HepG2 (cell line): ENCODE data around the gene CRYBA2. TPM values are rescaled to one million over a fixed set of nuclear protein-coding genes. Genes with fewer than 3 reads are reported as not detected.

Source experiments
- ARNT ChIP-seq: fragments of 450-650 bp; IDR thresholded peaks from 2 replicates; pipeline ENCODE4 v1.6.1; 2017
- CCAR2 ChIP-seq: fragments of 200-400 bp; formaldehyde crosslinking; optimal IDR thresholded peaks from 2 replicates; pipeline ENCODE3; 2018; ENCODE audit warnings: low read depth, mild to moderate bottlenecking, low read length, moderate library complexity
- FOXC1 ChIP-seq: sonication (generic); formaldehyde crosslinking; IDR thresholded peaks from 2 replicates; pipeline ENCODE4 v1.8.0; 2022; ENCODE audit warnings: mild to moderate bottlenecking, missing genetic modification reagents, borderline replicate concordance
- KDM5A ChIP-seq: fragments of 200-600 bp; sonication (generic); IDR thresholded peaks from 2 replicates; pipeline ENCODE4 v1.7.0; 2018; ENCODE audit warnings: antibody characterized with exemption, mild to moderate bottlenecking, low read length, borderline replicate concordance
- KIAA2018 ChIP-seq: sonication (generic); formaldehyde crosslinking; IDR thresholded peaks from 2 replicates; pipeline ENCODE4 v1.5.0; 2020; ENCODE audit warnings: mild to moderate bottlenecking, missing genetic modification reagents, borderline replicate concordance
- KLF9 ChIP-seq: IDR thresholded peaks from 2 replicates; pipeline ENCODE4 v1.6.1; 2016; ENCODE audit warnings: low read depth
- TFDP1 ChIP-seq: IDR thresholded peaks from 2 replicates; pipeline ENCODE4 v1.6.1; 2016; ENCODE audit warnings: missing compliant biosample characterization, missing genetic modification reagents, borderline replicate concordance
- ZNF121 ChIP-seq: sonication (generic); formaldehyde crosslinking; IDR thresholded peaks from 2 replicates; pipeline ENCODE4 v1.5.0; 2020; ENCODE audit warnings: mild to moderate bottlenecking, missing genetic modification reagents
- ZNF329 ChIP-seq: sonication (generic); formaldehyde crosslinking; IDR thresholded peaks from 2 replicates; pipeline ENCODE4 v1.9.0; 2021; ENCODE audit warnings: low read depth, mild to moderate bottlenecking, missing genetic modification reagents
- ZNF343 ChIP-seq: sonication (generic); formaldehyde crosslinking; IDR thresholded peaks from 2 replicates; pipeline ENCODE4 v1.4.0; 2020; ENCODE audit warnings: mild to moderate bottlenecking, missing genetic modification reagents
- ZNF563 ChIP-seq: sonication (generic); formaldehyde crosslinking; IDR thresholded peaks from 2 replicates; pipeline ENCODE4 v1.8.0; 2022; ENCODE audit warnings: mild to moderate bottlenecking, moderate library complexity, missing genetic modification reagents
- ZNF605 ChIP-seq: sonication (generic); formaldehyde crosslinking; IDR thresholded peaks from 2 replicates; pipeline ENCODE4 v1.8.0; 2022; ENCODE audit warnings: mild to moderate bottlenecking, missing genetic modification reagents
- ZNF644 ChIP-seq: IDR thresholded peaks from 2 replicates; pipeline ENCODE4 v1.6.1; 2016; ENCODE audit warnings: low read depth
- ZNF674 ChIP-seq: sonication (generic); formaldehyde crosslinking; IDR thresholded peaks from 2 replicates; pipeline ENCODE4 v1.5.0; 2020; ENCODE audit warnings: low read depth, mild to moderate bottlenecking, missing genetic modification reagents
- ZNF709 ChIP-seq: sonication (generic); formaldehyde crosslinking; IDR thresholded peaks from 2 replicates; pipeline ENCODE4 v1.5.0; 2020; ENCODE audit warnings: mild to moderate bottlenecking, missing genetic modification reagents
- ZNF780A ChIP-seq: sonication (generic); formaldehyde crosslinking; IDR thresholded peaks from 2 replicates; pipeline ENCODE4 v1.8.0; 2022; ENCODE audit warnings: mild to moderate bottlenecking, missing genetic modification reagents, moderate library complexity
- ZSCAN21 ChIP-seq: sonication (generic); formaldehyde crosslinking; IDR thresholded peaks from 2 replicates; pipeline ENCODE4 v1.8.0; 2022; ENCODE audit warnings: mild to moderate bottlenecking, missing genetic modification reagents, moderate library complexity, borderline replicate concordance
- ZSCAN5A ChIP-seq: sonication (generic); formaldehyde crosslinking; IDR thresholded peaks from 2 replicates; pipeline ENCODE4 v1.8.0; 2022; ENCODE audit warnings: mild to moderate bottlenecking, missing genetic modification reagents, borderline replicate concordance
- polyA plus RNA-seq, 8 experiments: library from polyadenylated mRNA; depleted of rRNA in 3 of 8; stranded (reverse) in 7 of 8; unstranded in 1 of 8; fragments of >200 nt; fragmentation: Illumina TruSeq in 4 of 8; extraction: Trizol in 4 of 8; gene quantifications; 2 replicates each; pipeline versions ENCODE4 v1.2.1 to v1.2.3, GENCODE V29; 2011 to 2016; ENCODE audit warnings: low read depth in 4 of 8, missing spikeins in 1 of 8, mixed read lengths in 1 of 8; ENCODE audit not compliant: insufficient read depth in 1 of 8
- total RNA-seq, 5 experiments: library from RNA; depleted of rRNA; stranded (reverse); fragments of >200 nt; fragmentation: Illumina TruSeq; extraction: Trizol; gene quantifications; 2 replicates each; pipeline ENCODE4 v1.2.3, GENCODE V29; 2016; ENCODE audit warnings: low read depth in 1 of 5

The CRYBA2 gene
- total and polyA plus RNA-seq, 2 of the 13 experiments (the other 11 are each of a cell fraction or from before 2014, with no cell fraction given): not detected

GRCh38 chr2:218995972-218996711 lies 2.9 kb upstream of the CRYBA2 start (continued):
- no peak for TF ChIP-seq ZSCAN5A (CRISPR knock-in tag)
- no peak for TF ChIP-seq ZNF780A (CRISPR knock-in tag)
- TF ChIP-seq FOXC1 (CRISPR knock-in tag): no peak
- peak; percentile 68; the same call in 1 of the 2 replicates for TF ChIP-seq TFDP1 (CRISPR knock-in tag)
- TF ChIP-seq KDM5A: no peak
- TF ChIP-seq ZNF644 (CRISPR knock-in tag): no peak
- TF ChIP-seq ZNF121: no peak
- 0 out of 2 replicates have a peak, but pooled peaks have one; percentile 34 for TF ChIP-seq ZNF343 (CRISPR knock-in tag)
- no peak for TF ChIP-seq KIAA2018
- TF ChIP-seq ZSCAN21 (CRISPR knock-in tag): no peak
- TF ChIP-seq CCAR2: no peak
- no peak for TF ChIP-seq KLF9 (CRISPR knock-in tag)
- TF ChIP-seq ZNF709 (CRISPR knock-in tag): no peak
- TF ChIP-seq ZNF674: no peak
- no peak for TF ChIP-seq ARNT
- TF ChIP-seq ZNF605: peak; percentile 71
- no peak for TF ChIP-seq ZNF563 (CRISPR knock-in tag)
- TF ChIP-seq ZNF329 (CRISPR knock-in tag): no peak
